Uterus (tissue), 2 donors: ENCODE results near the gene TEX29.

Experiments used
- CTCF ChIP-seq, 4 experiments: fragments of 200-600 bp in 2 of 4; fragments of 450-650 bp in 2 of 4; sonication (generic) in 2 of 4; IDR thresholded peaks; one replicate each; pipeline ENCODE4 v1.5.1; 2016 to 2019; ENCODE audit warnings: antibody characterized with exemption in 4 of 4, mild to moderate bottlenecking in 2 of 4, moderate library complexity in 1 of 4
- POLR2A ChIP-seq, 2 donors: fragments of 450-650 bp; IDR thresholded peaks; one replicate each; pipeline ENCODE4 v1.6.1; 2016; ENCODE audit warnings: antibody characterized with exemption in 2 of 2, mild to moderate bottlenecking in 1 of 2, moderate library complexity in 1 of 2

GRCh38 chr13:111270765-111271698, 49.4 kb upstream of the TEX29 start:
- TF ChIP-seq CTCF (IDR thresholded peaks at IDR 0.05) = no peak
- no peak for TF ChIP-seq POLR2A (IDR thresholded peaks at IDR 0.05)
